Body of pancreas (tissue), 4 donors: ENCODE results near the gene PGAP3.
"Not testable (repeated sequence)": the region's sequence is repeated elsewhere in the genome, so short reads cannot be mapped to it uniquely, and the experiment has no call there.

Source experiments
- CTCF ChIP-seq, 7 experiments: fragments of 450-650 bp in 4 of 7; fragments of 200-600 bp in 3 of 7; sonication (generic) in 3 of 7; IDR thresholded peaks; one replicate each; pipeline ENCODE4 v1.5.1; 2016 to 2019; ENCODE audit warnings: antibody characterized with exemption in 7 of 7
- POLR2A ChIP-seq, 3 donors: fragments of 450-650 bp; IDR thresholded peaks; one replicate each; pipeline ENCODE4 v1.6.1; 2016; ENCODE audit warnings: antibody characterized with exemption in 3 of 3, mild to moderate bottlenecking in 2 of 3

- not testable (repeated sequence) for TF ChIP-seq CTCF, POLR2A (IDR thresholded peaks at IDR 0.05)
These were observed 38.1 kb upstream of the PGAP3 start for GRCh38 chr17:39725923-39726322.
